Breast epithelium (tissue), 4 donors: Measurements from ENCODE around the gene ADAMTS1. TPM values are rescaled to one million over a fixed set of nuclear protein-coding genes. Genes with fewer than 3 reads are reported as not detected.

Experiments used
- DNase-seq, 2 donors: peaks; one replicate each; pipeline ENCODE4 v3.0.0-alpha.2; 2019; ENCODE audit warnings: low spot score in 2 of 2
- H3K27ac ChIP-seq, 2 donors: fragments of 200-600 bp; sonication (generic) in 1 of 2; one replicate each; pipeline ENCODE4 v1.5.1; 2016 to 2019; ENCODE audit warnings: mild to moderate bottlenecking in 1 of 2
- H3K27me3 ChIP-seq, 2 donors: fragments of 200-600 bp; sonication (generic) in 1 of 2; one replicate each; pipeline versions ENCODE4 v1.5.1 to v1.6.0; 2017 to 2019; ENCODE audit warnings: control low read depth in 1 of 2, mild to moderate bottlenecking in 1 of 2
- H3K36me3 ChIP-seq: fragments of 200-600 bp; one replicate; pipeline ENCODE4 v1.5.1; 2019
- H3K4me1 ChIP-seq, 2 donors: fragments of 200-600 bp; sonication (generic); one replicate each; pipeline ENCODE4 v1.5.1; 2016 to 2019; ENCODE audit warnings: control low read depth in 1 of 2
- H3K4me3 ChIP-seq, 3 donors: fragments of 200-600 bp; sonication (generic); 1 replicate in 2 of 3; 2 replicates in 1 of 3; pipeline ENCODE4 v1.5.1; 2016 to 2019; ENCODE audit warnings: mild to moderate bottlenecking in 3 of 3, moderate library complexity in 2 of 3
- H3K9me3 ChIP-seq, 2 donors: fragments of 200-600 bp; sonication (generic) in 1 of 2; one replicate each; pipeline ENCODE4 v1.5.1; 2016 to 2019; ENCODE audit warnings: control low read depth in 1 of 2
- POLR2A ChIP-seq: fragments of 450-650 bp; IDR thresholded peaks from one replicate; pipeline ENCODE4 v1.6.1; 2016; ENCODE audit warnings: antibody characterized with exemption, mild to moderate bottlenecking, moderate library complexity
- POLR2AphosphoS5 ChIP-seq, 3 donors: sonication (generic); formaldehyde crosslinking; IDR thresholded peaks; one replicate each; pipeline ENCODE4 v1.6.1; 2017; ENCODE audit warnings: antibody characterized with exemption in 3 of 3
- intact Hi-C: fragments of 100-400 bp; cut with DNase I; formaldehyde crosslinking; loops from one replicate; pipeline ENCODE4 v1.15.1; 2023; ENCODE audit warnings: low total_unique reads
- total RNA-seq, 3 donors: library from RNA; depleted of rRNA; stranded (reverse); fragments of >200 nt; gene quantifications; one replicate each; pipeline ENCODE4 v1.1.0, GENCODE V29; 2016
- TF ChIP-seq, protein P1 (sequence below), 3 donors: fragments of 450-650 bp; IDR thresholded peaks; one replicate each; pipeline ENCODE4 v1.5.1; 2016 to 2017; ENCODE audit warnings: antibody characterized with exemption in 3 of 3, mild to moderate bottlenecking in 3 of 3, moderate library complexity in 3 of 3

ADAMTS1 gene
- total RNA-seq, 3 donors from 2014 or later = 72.0 to 198 (median 72.7) TPM

DNA sequence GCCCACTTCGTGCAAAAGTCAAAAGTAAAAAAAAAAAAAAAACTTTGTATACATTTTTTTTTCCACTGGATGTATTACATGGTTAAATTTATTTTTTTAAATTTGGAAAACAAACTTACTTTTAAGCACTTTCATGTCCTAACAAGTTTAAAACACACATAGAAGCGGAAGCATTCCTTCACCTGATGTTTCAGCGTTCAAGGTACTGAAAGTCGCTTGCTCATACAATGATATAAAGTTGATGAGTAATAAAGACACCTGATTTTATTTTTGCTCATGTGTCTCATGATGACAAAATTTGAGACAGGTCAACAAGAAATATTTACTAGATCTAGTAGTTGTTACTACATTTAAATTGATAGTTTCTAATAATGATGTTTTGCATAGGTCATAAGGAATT is 35.5 kb downstream of the ADAMTS1 start:
- DNase-seq = no peak
- Histone ChIP-seq H3K4me3 (no peak overlapping the region), H3K9me3 (no peaks in the 10 kb centered on the region), H3K27ac (no peak overlapping the region), H3K27me3 (no peaks in the 10 kb centered on the region), H3K4me1 (no peaks in the 10 kb centered on the region), H3K36me3 (no peaks in the 10 kb centered on the region)
- no peak for TF ChIP-seq POLR2A
- intact Hi-C loops = no loop called here

DNA sequence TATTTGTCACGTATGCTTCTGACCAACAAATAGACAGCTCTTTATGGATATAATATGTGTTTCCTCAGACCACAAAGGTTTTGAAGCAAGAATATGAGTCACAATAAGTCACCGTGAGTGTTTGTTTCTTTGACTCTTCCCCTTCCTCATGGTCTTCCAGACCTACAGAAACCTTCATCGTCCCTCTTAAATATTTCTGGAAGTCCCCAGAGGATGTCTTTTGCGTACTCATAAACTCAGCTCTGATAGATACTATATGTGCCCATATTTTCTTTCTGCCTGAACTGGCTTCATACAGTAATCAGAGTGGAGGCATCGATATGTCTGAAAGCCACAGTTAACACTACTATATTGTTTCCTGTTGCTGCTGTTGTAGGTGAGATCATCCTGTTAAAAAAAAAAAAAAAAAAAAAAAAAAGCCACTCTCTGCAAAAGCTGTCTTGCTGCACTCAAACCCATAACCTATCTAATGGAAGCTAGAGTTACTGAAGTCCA is 38.4 kb downstream of the ADAMTS1 start:
- H3K27me3 ChIP-seq = no peaks in the 10 kb centered on the region
- TF ChIP-seq, protein P1, sequence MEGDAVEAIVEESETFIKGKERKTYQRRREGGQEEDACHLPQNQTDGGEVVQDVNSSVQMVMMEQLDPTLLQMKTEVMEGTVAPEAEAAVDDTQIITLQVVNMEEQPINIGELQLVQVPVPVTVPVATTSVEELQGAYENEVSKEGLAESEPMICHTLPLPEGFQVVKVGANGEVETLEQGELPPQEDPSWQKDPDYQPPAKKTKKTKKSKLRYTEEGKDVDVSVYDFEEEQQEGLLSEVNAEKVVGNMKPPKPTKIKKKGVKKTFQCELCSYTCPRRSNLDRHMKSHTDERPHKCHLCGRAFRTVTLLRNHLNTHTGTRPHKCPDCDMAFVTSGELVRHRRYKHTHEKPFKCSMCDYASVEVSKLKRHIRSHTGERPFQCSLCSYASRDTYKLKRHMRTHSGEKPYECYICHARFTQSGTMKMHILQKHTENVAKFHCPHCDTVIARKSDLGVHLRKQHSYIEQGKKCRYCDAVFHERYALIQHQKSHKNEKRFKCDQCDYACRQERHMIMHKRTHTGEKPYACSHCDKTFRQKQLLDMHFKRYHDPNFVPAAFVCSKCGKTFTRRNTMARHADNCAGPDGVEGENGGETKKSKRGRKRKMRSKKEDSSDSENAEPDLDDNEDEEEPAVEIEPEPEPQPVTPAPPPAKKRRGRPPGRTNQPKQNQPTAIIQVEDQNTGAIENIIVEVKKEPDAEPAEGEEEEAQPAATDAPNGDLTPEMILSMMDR (IDR thresholded peaks at IDR 0.05) = no peak
- TF ChIP-seq POLR2A (no peak), POLR2AphosphoS5 (IDR thresholded peaks at IDR 0.05) (no peak)
- H3K27ac ChIP-seq = no peak overlapping the region
- no peak overlapping the region for H3K4me3 ChIP-seq
- intact Hi-C loops = no loop called here
- H3K4me1 ChIP-seq = no peaks in the 10 kb centered on the region
- DNase-seq = no peak
- H3K36me3 ChIP-seq = no peaks in the 10 kb centered on the region
- H3K9me3 ChIP-seq = no peaks in the 10 kb centered on the region

DNA sequence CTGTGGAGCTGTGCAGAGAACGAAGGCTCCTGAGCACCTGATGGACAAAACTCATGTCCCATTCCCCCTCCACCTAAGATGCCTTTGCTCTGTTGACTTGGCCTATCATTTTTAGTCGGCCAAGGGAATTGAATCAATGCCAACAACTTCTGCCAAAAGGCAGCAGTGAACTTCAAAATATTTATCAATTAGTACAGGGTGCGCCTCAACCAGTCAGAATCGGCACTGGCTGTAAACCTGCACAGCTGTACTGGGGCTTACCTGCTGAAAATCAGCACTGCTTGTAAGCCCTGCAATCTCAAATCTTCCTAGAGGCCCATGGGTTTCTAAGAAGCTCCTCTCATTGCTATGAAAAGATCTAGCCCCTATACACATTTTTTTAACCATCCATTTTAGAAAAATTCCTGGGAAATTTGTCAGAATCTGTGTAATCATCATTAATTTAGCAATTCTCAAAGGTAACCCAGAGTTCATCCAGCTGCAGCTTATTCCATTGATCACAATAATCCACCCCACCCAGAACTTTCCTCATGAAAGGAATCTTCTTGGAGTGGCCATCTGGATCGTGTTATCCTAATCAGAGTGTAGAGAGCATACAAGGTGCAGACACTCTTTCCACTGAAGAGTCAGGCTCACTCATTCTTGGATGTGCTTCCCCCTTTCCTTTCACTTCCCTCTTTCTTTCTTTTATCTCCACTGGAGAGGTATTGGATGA is 40.2 kb downstream of the ADAMTS1 start:
- H3K27ac ChIP-seq = peak overlapping the region in 1 of 2 donors; percentile 20

DNA sequence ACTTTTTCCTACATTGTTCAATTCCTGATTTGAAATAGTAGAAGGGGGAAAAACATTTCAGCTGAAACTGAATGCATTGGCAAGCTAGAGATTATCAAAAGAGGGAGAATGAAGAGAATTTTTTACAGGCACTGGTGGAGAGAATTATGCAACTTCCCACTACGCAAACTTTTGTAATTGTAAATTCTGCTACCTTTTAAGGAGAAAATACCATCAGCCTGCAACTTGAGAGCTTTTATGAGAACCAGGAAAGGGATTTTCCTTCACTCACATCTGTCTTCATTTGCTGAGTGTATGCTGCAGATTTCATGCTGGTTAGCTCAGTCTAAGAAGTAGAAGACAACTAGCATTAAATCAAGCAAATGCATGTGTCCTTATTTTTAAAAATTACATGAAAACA is 43.7 kb downstream of the ADAMTS1 start:
- no peaks in the 10 kb centered on the region for H3K36me3 ChIP-seq
- peak overlapping the region; percentile 80 to 86 for H3K27ac ChIP-seq
- no peak for DNase-seq
- no peaks in the 10 kb centered on the region for H3K9me3 ChIP-seq
- intact Hi-C loops = no loop called here
- no peaks in the 10 kb centered on the region for H3K27me3 ChIP-seq
- H3K4me1 ChIP-seq = peaks cover 0 to 5% of the 10 kb centered on the region in 2 donors
- TF ChIP-seq, protein P1 (IDR thresholded peaks at IDR 0.05) = no peak
- no peak for TF ChIP-seq POLR2A
- no peak for TF ChIP-seq POLR2AphosphoS5 (IDR thresholded peaks at IDR 0.05)
- peak overlapping the region in 1 of 3 donors; percentile 30 for H3K4me3 ChIP-seq

More for the DNA sequence above, 40.2 kb downstream of the ADAMTS1 start:
- Histone ChIP-seq H3K36me3 (no peaks in the 10 kb centered on the region), H3K27me3 (no peaks in the 10 kb centered on the region), H3K4me1 (peaks cover 0 to 3% of the 10 kb centered on the region in 2 donors), H3K4me3 (no peak overlapping the region), H3K9me3 (no peaks in the 10 kb centered on the region)
- intact Hi-C loops = no loop called here
- TF ChIP-seq POLR2AphosphoS5 (IDR thresholded peaks at IDR 0.05) (no peak), POLR2A (no peak)
- TF ChIP-seq, protein P1 (IDR thresholded peaks at IDR 0.05) = no peak
- DNase-seq = no peak

DNA sequence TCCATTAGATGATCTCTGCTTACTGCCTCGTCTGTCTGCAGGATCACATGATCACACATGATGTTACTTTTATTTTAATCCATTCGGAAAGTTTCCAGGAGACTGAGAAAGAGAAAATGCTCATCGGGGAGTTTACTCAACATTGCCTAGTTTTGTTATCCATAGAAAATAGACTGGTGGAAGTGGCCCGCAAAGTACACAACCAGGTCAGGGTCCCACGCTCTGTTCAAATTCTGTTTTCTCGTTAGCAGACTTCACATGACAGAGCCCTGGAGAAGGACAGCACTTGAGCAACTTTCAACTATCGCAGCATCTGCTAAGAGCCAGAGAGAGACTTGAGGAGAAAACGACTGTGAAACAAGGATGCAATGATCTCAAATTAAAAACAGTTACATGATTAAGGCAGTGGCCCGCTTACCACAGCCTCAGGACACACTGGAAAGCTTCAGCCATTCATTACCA is 44.2 kb downstream of the ADAMTS1 start:
- Histone ChIP-seq H3K4me3 (peak overlapping the region in 1 of 3 donors; percentile 30), H3K4me1 (peaks cover 0 to 5% of the 10 kb centered on the region in 2 donors)

More for the DNA sequence above, 44.2 kb downstream of the ADAMTS1 start:
- TF ChIP-seq POLR2AphosphoS5 (IDR thresholded peaks at IDR 0.05) (no peak), POLR2A (no peak)
- TF ChIP-seq, protein P1 (IDR thresholded peaks at IDR 0.05) = no peak
- H3K9me3 ChIP-seq = no peaks in the 10 kb centered on the region
- H3K36me3 ChIP-seq = no peaks in the 10 kb centered on the region
- peak overlapping the region; percentile 80 to 86 for H3K27ac ChIP-seq
- H3K27me3 ChIP-seq = no peaks in the 10 kb centered on the region
- no peak for DNase-seq
- intact Hi-C loops = no loop called here
